ENCODE data around the gene TGFBR3L. TPM values are rescaled to one million over a fixed set of nuclear protein-coding genes. Genes with fewer than 3 reads are reported as not detected.

TGFBR3L gene
- total and polyA plus RNA-seq, 2 of the 8 experiments (the other 6 are each of a cell fraction or from before 2014, with no cell fraction given) = 3.1 to 3.7 TPM

GRCh38 chr19:7887408-7888144 is 27.1 kb upstream of the TGFBR3L start (continued):
- TF ChIP-seq TAF1 (IDR thresholded peaks at IDR 0.05; ENCODE audit: low read depth, low read length) = no peak

Data from H1 (cell line).